ENCODE data around the gene DTX1.

DTX1 gene

GRCh38 chr12:113055594-113056380 is 743 bp upstream of the DTX1 start:
- no peak for DNase-seq

DNA sequence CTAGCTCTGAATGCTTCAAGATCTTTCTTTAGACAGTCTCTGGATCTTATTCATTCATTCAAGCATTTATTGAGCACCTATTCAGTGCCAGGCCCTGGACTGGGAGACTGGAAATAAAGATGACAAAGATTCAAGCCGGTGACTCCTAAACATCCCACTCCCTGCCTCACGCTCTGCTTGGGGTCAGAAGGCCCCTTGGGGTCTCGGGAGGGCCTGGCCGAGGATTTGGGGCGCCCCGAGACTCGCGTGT is 224 bp upstream of the DTX1 start:
- no peak for DNase-seq

DNA sequence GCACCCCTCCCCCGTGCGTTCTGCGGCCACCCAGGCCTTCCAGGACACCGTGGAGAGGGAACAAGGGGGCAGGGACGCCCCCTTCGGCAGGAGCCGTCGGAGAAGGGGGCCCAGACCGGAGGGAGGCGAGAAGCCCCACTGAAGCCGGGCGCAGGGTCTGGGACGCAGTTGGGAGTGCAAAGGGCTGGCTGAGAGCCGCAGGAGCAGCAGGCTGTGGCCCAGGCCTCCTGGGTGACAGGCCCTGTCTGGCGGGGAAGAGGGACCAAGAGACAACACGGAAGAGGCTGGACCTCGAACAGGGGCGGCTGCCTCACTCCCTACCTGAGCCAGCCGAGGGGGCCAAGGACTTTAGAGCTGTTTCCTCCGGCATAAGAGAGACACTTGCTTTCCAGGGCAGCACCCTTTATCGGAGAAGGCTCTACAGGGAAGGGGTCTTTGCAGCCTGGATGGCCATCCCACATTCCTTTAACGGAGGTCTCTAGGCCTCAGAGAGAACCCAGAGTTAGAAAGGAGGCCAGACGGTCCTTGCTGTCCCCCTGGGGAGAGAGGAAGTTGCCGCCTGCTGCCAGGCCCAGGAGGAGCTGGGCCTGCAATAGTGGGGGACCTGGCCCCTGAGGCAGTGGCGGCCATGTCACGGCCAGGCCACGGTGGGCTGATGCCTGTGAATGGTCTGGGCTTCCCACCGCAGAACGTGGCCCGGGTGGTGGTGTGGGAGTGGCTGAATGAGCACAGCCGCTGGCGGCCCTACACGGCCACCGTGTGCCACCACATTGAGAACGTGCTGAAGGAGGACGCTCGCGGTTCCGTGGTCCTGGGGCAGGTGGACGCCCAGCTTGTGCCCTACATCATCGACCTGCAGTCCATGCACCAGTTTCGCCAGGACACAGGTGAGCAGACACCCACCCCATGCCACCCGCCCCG is 1.3 kb downstream of the DTX1 start:
- peak in 1 of 6 experiments; percentile 29 for DNase-seq

- DNase-seq: no peak
Measured at GRCh38 chr12:113058553-113058952, 2.0 kb downstream of the DTX1 start.

DNA sequence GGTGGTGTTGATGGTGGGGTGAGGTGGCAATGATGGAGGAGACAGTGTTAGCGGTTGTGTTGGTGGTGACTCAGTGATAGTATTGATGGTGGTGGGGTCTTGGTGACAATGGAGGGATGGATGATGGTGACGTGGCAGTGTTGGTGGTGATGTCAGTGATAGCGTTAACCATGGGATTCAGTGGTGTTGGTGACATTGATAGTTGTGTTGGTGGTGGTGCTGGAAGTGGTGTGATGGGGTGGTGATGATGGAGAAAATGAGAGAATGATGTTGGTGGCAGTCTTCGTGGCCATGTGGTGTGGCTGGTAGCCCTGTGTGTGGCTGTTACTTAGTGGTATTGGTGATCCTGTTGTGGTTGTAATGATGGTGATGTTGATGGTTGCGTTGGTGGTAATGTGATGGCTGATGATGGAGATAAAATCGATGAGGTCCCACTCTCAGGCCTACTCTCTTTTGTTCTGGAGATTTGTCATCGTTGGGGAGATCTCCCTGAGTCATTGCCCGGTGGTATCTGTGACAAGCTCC is 2.6 kb downstream of the DTX1 start:
- no peak for DNase-seq

DNA sequence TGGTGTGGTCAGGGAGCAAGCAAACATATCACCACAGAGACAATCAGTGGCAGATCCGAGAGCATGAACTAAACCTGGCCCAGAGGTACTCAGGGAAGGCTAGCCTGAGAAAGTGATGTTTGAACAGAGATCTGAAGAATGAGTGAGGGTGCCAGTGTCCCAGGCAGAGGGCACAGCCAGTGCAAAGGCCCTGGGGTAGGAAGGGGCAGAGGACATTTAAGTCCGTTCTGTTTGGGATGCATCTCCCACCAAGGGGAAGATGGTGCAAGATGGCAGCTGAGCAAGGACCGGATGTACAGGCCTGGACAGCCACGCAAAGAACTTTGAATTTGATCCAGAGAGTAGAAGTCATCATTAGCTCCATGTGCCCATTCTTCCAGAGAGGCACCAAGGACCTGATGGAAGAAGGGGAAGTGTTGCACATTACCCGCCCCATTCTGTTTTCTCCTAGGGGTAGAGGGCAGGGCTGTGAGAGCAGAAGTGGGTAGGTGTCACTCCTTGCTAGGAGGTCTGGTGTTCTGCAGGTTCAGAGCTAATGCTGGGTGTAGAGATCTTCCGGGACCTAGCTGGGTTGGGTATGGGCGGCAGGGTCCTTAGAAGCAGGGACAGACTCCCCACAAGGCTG is 3.9 kb downstream of the DTX1 start:
- no peak for DNase-seq

DNA sequence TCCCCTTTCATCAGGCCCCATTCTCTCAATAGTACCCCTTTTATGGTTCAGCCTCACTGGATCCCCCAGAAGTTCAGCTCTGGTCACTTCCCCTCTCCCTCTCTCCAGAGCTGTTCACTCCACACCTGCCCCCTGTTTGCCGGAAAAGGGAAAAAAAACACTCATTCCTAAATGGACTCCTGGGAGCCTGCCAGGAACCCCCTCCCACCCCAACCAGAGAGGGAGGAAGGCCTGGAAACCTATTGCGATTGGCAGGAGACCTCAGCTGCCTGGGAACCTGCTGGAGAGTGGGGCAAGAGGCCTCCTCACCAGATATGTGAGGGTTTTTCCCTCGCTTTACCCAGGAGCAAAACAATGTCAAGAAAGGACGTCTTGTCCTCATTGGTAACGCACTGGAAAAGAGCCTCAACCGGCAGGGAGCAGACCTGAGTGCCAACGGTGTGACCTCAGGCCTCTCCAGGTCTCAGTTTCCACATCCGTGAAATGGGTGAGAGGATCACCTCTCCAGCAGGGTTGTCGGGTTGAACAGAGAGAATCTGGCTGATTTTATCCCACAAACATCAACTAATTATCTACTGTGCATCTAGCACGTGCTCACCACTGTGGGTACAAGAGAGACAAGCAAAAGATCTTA is 4.6 kb downstream of the DTX1 start:
- no peak for DNase-seq

GRCh38 chr12:113062502-113063395 is 6.2 kb downstream of the DTX1 start:
- DNase-seq: no peak

- no peak for DNase-seq
Measured at GRCh38 chr12:113063396-113064350, 7.1 kb downstream of the DTX1 start.

DNA sequence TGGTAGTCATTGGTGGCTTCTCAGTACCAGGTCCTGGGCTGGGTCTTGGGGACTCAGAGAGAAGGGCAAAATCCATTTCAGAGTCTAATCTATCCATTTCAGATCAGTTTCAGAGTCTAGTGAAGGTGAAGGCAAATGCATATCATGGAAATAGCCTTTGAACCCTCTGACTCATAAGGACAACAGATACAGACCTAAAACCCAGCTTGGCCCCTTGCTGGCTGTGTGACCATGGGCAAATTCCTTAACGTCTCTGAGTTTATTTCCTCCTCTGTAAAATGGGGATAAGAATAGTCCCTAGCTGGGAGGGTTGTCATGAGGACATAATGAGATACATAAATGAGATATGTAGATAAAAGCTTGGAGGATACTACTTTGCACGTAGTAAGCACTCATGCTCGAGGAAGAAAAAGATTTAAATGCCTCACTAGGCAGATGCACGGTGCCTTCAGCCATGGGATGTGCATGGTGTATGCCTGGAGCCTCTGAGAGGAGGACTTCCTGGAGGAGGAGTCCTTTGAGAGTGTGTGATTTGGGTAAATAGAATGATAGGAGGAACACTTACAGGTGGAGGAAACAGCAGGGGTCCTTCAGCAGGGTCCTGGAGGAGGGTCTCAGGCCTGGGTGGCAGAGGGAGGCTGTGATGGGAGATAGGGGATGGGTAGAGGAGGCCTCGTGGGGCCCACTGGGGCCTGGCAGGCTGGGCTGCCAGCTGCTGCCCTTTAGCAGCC is 8.0 kb downstream of the DTX1 start:
- no peak for DNase-seq

DNA sequence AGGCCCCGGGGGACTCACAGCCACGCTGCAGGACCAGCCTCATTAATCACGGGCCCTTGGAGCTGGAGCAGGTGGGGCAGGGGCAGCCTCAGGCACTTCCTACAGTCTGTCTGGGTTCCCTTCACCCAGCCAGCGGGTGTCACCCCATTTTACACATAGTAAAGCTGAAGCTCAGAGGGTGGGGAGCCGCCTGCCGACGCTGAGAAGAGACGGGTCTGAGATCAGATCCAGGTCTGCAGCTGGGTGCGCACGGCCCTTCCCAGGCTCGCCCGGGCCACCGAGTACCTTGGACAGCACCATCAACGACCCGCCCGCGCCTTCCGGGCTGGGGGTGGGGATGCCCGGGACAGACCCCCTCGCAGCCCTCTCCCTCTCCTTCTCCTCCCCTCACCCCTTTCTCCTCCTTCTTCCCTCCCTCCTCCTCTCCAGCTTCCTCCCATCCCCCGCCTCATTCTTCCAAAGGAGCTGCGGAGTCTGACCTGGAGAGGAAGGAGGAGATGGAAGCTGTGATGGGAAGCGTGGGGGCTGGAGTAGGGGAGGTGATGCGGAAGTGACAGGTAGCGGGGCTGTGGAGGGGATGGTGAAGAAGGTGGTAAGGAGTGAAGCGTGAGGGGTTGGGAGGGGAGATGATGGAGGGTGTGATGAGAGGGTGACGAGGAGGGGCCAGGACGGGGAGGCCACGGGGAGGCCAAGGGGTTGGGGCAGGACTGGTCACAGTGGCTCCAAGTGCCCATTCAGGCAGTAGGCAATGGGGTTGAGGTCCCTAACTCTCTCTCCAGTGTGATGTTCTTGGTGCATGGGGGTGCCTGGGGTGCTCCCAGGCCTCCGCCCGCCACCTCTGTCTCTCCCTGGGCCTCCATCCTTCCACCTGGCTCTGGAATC is 8.8 kb downstream of the DTX1 start:
- DNase-seq: no peak

- no peak for DNase-seq
Measured at GRCh38 chr12:113066813-113067400, 10.4 kb downstream of the DTX1 start.

DNA sequence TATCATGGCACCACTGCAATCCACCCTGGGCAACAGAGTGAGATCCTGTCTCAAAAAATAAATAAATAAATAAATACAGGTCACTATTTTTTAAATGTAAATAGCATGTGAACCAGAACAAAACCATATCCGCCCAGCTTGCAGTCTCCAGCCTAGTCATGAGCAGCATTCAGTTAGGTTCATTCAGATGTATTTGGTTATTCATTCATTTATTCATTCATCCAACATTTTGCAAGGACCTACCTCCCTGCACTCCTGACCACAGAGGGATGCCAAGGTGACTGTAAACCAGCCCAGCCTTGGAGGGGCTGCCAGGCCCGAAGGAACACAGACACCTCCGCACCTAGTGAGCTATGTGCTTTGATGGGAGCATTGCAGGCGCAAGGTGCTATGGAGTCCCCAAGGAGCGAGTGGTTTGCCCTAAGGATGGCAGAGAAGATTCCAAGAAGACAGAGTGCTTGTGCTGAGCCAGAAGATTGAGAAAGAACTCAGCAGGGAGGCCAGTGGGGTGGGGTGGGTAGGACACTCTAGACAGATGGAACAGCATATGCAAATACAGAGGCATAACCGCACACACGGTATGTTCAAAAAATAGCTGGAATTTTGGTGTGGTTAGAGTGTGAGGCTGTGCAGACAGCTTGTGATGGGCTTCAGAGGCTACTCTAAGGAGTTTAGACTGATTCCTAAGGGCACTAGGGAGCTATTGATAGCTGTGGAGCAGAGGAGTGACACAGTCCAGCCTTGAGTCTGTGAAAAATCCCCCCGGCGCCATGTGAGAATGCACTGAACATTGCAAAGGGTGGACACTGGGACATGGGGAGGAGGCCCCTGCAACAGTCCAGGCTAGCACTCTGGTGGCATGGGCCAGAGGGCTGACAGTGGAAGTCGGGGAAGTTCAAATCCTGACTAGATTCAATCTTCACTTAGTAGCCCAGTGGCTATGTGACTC is 11.7 kb downstream of the DTX1 start:
- DNase-seq: no peak

GRCh38 chr12:113069149-113069548 is 12.6 kb downstream of the DTX1 start:
- DNase-seq: no peak

GRCh38 chr12:113069751-113070116 is 13.2 kb downstream of the DTX1 start:
- peak in 1 of 6 experiments; percentile 6 for DNase-seq

DNA sequence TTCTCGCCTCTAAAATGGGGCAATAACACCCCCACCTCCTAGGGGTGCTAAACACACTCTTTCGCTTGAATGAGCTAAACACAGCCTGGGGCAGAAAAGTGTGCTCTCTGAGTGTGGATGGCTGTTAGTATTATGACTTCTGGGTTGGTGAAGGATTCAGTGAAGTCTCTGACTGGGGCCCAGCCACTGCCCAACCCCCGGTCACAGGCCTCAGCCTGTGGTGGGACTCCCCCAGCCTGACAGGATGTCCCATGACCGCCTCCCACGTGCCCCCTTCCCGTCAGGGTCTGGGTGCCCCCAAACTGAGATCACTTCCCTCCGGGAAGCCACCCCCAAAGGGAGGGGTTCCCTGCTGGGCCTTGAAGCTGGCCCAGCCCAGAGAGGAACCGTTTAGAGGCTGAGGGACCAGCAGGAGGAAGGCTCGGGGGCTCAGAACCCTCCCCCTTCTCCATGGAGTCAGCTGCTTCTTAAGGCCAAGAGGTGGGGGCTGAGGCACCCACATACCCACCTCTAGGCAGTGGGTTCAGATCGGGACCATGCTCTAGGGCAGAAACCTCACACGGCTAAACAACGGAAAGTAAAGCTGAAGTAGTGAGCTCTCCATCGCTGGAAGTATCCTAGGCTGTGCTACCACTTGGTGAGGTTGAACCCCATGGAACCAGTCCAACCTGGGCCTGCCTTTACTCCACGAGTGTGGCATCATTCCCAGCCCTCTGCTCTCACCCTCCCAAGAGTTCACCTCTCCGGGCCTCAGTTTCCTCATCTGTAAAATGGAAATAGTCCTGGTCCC is 13.8 kb downstream of the DTX1 start:
- no peak for DNase-seq
